H1 (cell line): ENCODE results near the gene GYPC. TPM values are rescaled to one million over a fixed set of nuclear protein-coding genes. Genes with fewer than 3 reads are reported as not detected.

ENCODE experiments used
- CTCF ChIA-PET: fragments of 300-600 bp; sonication (Branson Sonifier 250); formaldehyde crosslinking; loops from one replicate; lab custom pipeline; 2021; ENCODE audit not compliant: partially characterized antibody; lab: Charles Lee
- POLR2A ChIA-PET: fragments of 300-600 bp; sonication (Branson Sonifier 250); formaldehyde crosslinking; loops from one replicate; lab custom pipeline; 2021; ENCODE audit warnings: inconsistent platforms; ENCODE audit not compliant: partially characterized antibody; lab: Charles Lee
- DNase-seq, 2 experiments: peaks; one replicate each; pipeline versions ENCODE4 v3.0.0 to v3.0.0-alpha.2; 2010 to 2022; ENCODE audit warnings: low spot score in 2 of 2, low read depth in 1 of 2, mixed read lengths in 1 of 2
- FAIRE-seq: peaks from 2 replicates; lab custom pipeline; 2011; peaks lifted over from hg19 to GRCh38; lab: Jason Lieb, UNC
- H2AFZ ChIP-seq: 2 replicates; pipeline ENCODE4 v1.8.1; 2012; ENCODE audit warnings: low read length, inconsistent platforms
- H2AK5ac ChIP-seq: 2 replicates; pipeline ENCODE4 v1.6.1; 2013; ENCODE audit warnings: low read depth, low read length
- H2BK120ac ChIP-seq: replicated peaks from 2 replicates; pipeline ENCODE3; 2013; ENCODE audit warnings: low read depth, low read length, inconsistent platforms
- H2BK12ac ChIP-seq: 2 replicates; pipeline ENCODE4 v1.6.1; 2013; ENCODE audit warnings: low read depth, low read length
- H2BK15ac ChIP-seq: 2 replicates; pipeline ENCODE4 v1.6.1; 2013; ENCODE audit warnings: low read length
- H2BK20ac ChIP-seq: 2 replicates; pipeline ENCODE4 v1.6.1; 2013; ENCODE audit warnings: low read length
- H2BK5ac ChIP-seq: 2 replicates; pipeline ENCODE4 v1.6.1; 2013; ENCODE audit warnings: low read depth, low read length
- H3K14ac ChIP-seq: 2 replicates; pipeline ENCODE4 v1.6.1; 2013; ENCODE audit warnings: inconsistent platforms; ENCODE audit not compliant: insufficient read length
- H3K18ac ChIP-seq: 2 replicates; pipeline ENCODE4 v1.6.1; 2013; ENCODE audit warnings: low read length; ENCODE audit errors: extremely low read depth
- H3K23ac ChIP-seq: 2 replicates; pipeline ENCODE4 v1.6.1; 2013; ENCODE audit warnings: inconsistent platforms; ENCODE audit not compliant: insufficient read length
- H3K23me2 ChIP-seq: 2 replicates; pipeline ENCODE4 v1.6.1; 2013; ENCODE audit warnings: low read depth, low read length
- H3K27ac ChIP-seq: 2 replicates; pipeline ENCODE4 v1.6.1; 2011; ENCODE audit warnings: low read depth, low read length, inconsistent platforms
- H3K27me3 ChIP-seq, 4 experiments: replicated peaks in 1 of 4; 1 replicate in 1 of 4; 2 replicates in 3 of 4; pipeline versions ENCODE4 v1.6.1 to v1.8.1; 2011 to 2013; ENCODE audit warnings: low read length in 3 of 4, mild to moderate bottlenecking in 3 of 4, inconsistent platforms in 2 of 4, mixed read lengths in 2 of 4, moderate library complexity in 1 of 4; ENCODE audit not compliant: control insufficient read depth in 3 of 4, insufficient read depth in 3 of 4; ENCODE audit errors: extremely low read depth in 1 of 4
- H3K36me3 ChIP-seq, 4 experiments: 2 replicates each; pipeline versions ENCODE4 v1.6.1 to v1.8.1; 2011 to 2013; ENCODE audit warnings: mild to moderate bottlenecking in 4 of 4, low read length in 3 of 4, moderate library complexity in 2 of 4, control low read depth in 1 of 4, inconsistent platforms in 1 of 4; ENCODE audit not compliant: insufficient read depth in 4 of 4, control insufficient read depth in 2 of 4
- H3K4ac ChIP-seq: replicated peaks from 2 replicates; pipeline ENCODE3; 2013; ENCODE audit warnings: low read length, low read depth, mixed read lengths, inconsistent platforms; ENCODE audit not compliant: insufficient read length
- H3K4me1 ChIP-seq, 4 experiments: replicated peaks in 1 of 4; 1 replicate in 1 of 4; 2 replicates in 3 of 4; pipeline versions ENCODE4 v1.6.1 to v1.8.1; 2011 to 2013; ENCODE audit warnings: low read length in 3 of 4, inconsistent platforms in 2 of 4, mixed read lengths in 1 of 4; ENCODE audit not compliant: insufficient read depth in 4 of 4, control insufficient read depth in 3 of 4
- H3K4me2 ChIP-seq, 2 experiments: 2 replicates each; pipeline versions ENCODE4 v1.6.1 to v1.8.1; 2011 to 2013; ENCODE audit warnings: low read depth in 2 of 2, low read length in 2 of 2, control low read depth in 1 of 2, inconsistent platforms in 1 of 2, mild to moderate bottlenecking in 1 of 2; ENCODE audit not compliant: insufficient read depth in 1 of 2
- H3K4me3 ChIP-seq, 4 experiments: fragments of 200-600, 300-600 bp in 1 of 4; sonication (generic), shearing (Covaris generic), sonication (Bioruptor Twin) in 1 of 4; 2 replicates each; pipeline versions ENCODE4 v1.5.1 to v1.8.1; 2011 to 2016; ENCODE audit warnings: low read length in 4 of 4, low read depth in 3 of 4, control low read depth in 2 of 4, inconsistent platforms in 2 of 4, mild to moderate bottlenecking in 2 of 4, mixed read lengths in 1 of 4, moderate library complexity in 1 of 4; ENCODE audit not compliant: insufficient read depth in 2 of 4; ENCODE audit errors: extremely low read depth in 1 of 4
- H3K56ac ChIP-seq: replicated peaks from 2 replicates; pipeline ENCODE3; 2013; ENCODE audit warnings: low read depth, mild to moderate bottlenecking, mixed read lengths, low read length, inconsistent platforms; ENCODE audit not compliant: insufficient read length
- H3K79me1 ChIP-seq: 2 replicates; pipeline ENCODE4 v1.6.1; 2013; ENCODE audit warnings: low read depth, low read length, control low read depth
- H3K79me2 ChIP-seq, 2 experiments: 2 replicates each; pipeline versions ENCODE4 v1.6.1 to v1.8.1; 2012 to 2013; ENCODE audit warnings: low read length in 2 of 2, mild to moderate bottlenecking in 2 of 2, inconsistent platforms in 1 of 2; ENCODE audit not compliant: insufficient read depth in 2 of 2, control insufficient read depth in 1 of 2
- H3K9ac ChIP-seq, 4 experiments: replicated peaks in 1 of 4; 1 replicate in 1 of 4; 2 replicates in 3 of 4; pipeline versions ENCODE4 v1.6.1 to v1.8.1; 2011 to 2013; ENCODE audit warnings: low read depth in 3 of 4, low read length in 3 of 4, control low read depth in 2 of 4, mild to moderate bottlenecking in 2 of 4, moderate library complexity in 2 of 4, inconsistent platforms in 1 of 4; ENCODE audit errors: extremely low read depth in 1 of 4
- H3K9me3 ChIP-seq, 2 experiments: 2 replicates each; pipeline versions ENCODE4 v1.6.1 to v1.8.1; 2012 to 2013; ENCODE audit warnings: mild to moderate bottlenecking in 2 of 2, moderate library complexity in 2 of 2, control low read depth in 1 of 2, inconsistent platforms in 1 of 2, low read depth in 1 of 2, low read length in 1 of 2, mixed read lengths in 1 of 2; ENCODE audit not compliant: insufficient read depth in 2 of 2
- H4K20me1 ChIP-seq, 2 experiments: replicated peaks in 1 of 2; 2 replicates each; pipeline versions ENCODE3 to v1.8.1; 2011 to 2013; ENCODE audit warnings: inconsistent platforms in 2 of 2, low read length in 2 of 2, mild to moderate bottlenecking in 1 of 2; ENCODE audit not compliant: insufficient read depth in 2 of 2, control insufficient read depth in 1 of 2
- H4K5ac ChIP-seq: 2 replicates; pipeline ENCODE4 v1.6.1; 2013; ENCODE audit warnings: low read length, low read depth, mixed read lengths, inconsistent platforms; ENCODE audit not compliant: insufficient read length
- H4K8ac ChIP-seq: 2 replicates; pipeline ENCODE4 v1.8.0; 2013; ENCODE audit warnings: mild to moderate bottlenecking, moderate library complexity, low read length, inconsistent platforms; ENCODE audit not compliant: insufficient read depth; ENCODE audit errors: extremely low read depth
- H4K91ac ChIP-seq: replicated peaks from 2 replicates; pipeline ENCODE3; 2013; ENCODE audit warnings: low read length, mixed read lengths, inconsistent platforms; ENCODE audit not compliant: insufficient read length
- BACH1 ChIP-seq: IDR thresholded peaks from 2 replicates; pipeline ENCODE4 v1.6.1; 2012; ENCODE audit warnings: low read length, improper control_type of control experiment
- CBX8 ChIP-seq: fragments of 300-800, 300-1000 bp; sonication (generic); IDR thresholded peaks from 2 replicates; pipeline ENCODE4 v1.7.1; 2016; ENCODE audit warnings: low read depth, low read length, borderline replicate concordance
- CHD2 ChIP-seq: IDR thresholded peaks from 2 replicates; pipeline ENCODE4 v1.6.1; 2012; ENCODE audit warnings: low read length, improper control_type of control experiment
- CREB1 ChIP-seq: IDR thresholded peaks from 2 replicates; pipeline ENCODE4 v1.6.1; 2012; ENCODE audit warnings: inconsistent platforms
- HDAC2 ChIP-seq, 2 experiments: fragments of 300-600 bp in 1 of 2; sonication (generic) in 1 of 2; IDR thresholded peaks; 2 replicates each; pipeline ENCODE4 v1.6.1; 2011 to 2012; ENCODE audit warnings: low read depth in 2 of 2, low read length in 2 of 2, mild to moderate bottlenecking in 2 of 2, moderate library complexity in 2 of 2, borderline replicate concordance in 1 of 2, inconsistent platforms in 1 of 2
- RAD21 ChIP-seq, 2 experiments: IDR thresholded peaks in 1 of 2; conservative IDR thresholded peaks in 1 of 2; 2 replicates each; pipeline ENCODE4 v1.6.1; 2011; ENCODE audit warnings: low read depth in 2 of 2, low read length in 2 of 2, improper control_type of control experiment in 1 of 2, inconsistent platforms in 1 of 2, mild to moderate bottlenecking in 1 of 2, moderate library complexity in 1 of 2
- SP2 ChIP-seq: IDR thresholded peaks from 2 replicates; pipeline ENCODE4 v1.6.1; 2012; ENCODE audit warnings: mild to moderate bottlenecking, low read length, inconsistent platforms
- SP4 ChIP-seq: IDR thresholded peaks from 2 replicates; pipeline ENCODE4 v1.6.1; 2012; ENCODE audit warnings: low read length, inconsistent platforms
- TCF12 ChIP-seq: IDR thresholded peaks from 2 replicates; pipeline ENCODE4 v1.6.1; 2011; ENCODE audit warnings: low read depth, mild to moderate bottlenecking, low read length
- TEAD4 ChIP-seq: IDR thresholded peaks from 2 replicates; pipeline ENCODE4 v1.6.1; 2012; ENCODE audit warnings: low read depth, low read length, inconsistent platforms, mixed read lengths
- WGBS, 2 experiments: shearing (Covaris generic) in 1 of 2; methylation state at CpG; one replicate each; pipeline versions ENCODE4 v1.1.6 to v1.1.7; 2013 to 2015; ENCODE audit warnings: low lambda C conversion rate in 2 of 2, mixed read lengths in 2 of 2, inconsistent platforms in 1 of 2, low coverage in 1 of 2, missing lambda C conversion rate in 1 of 2; ENCODE audit not compliant: insufficient replicate concordance in 2 of 2, insufficient coverage in 1 of 2, insufficient read length in 1 of 2; ENCODE audit errors: extremely low coverage in 1 of 2, missing lambda C conversion rate in 1 of 2; 5-methylcytosine and 5-hydroxymethylcytosine counted together
- polyA plus RNA-seq, 7 experiments: library from polyadenylated mRNA; depleted of rRNA in 3 of 7; stranded (reverse) in 5 of 7; unstranded in 2 of 7; fragments of >200 nt in 5 of 7; fragments of 200-250 nt in 2 of 7; gene quantifications; 1 replicate in 5 of 7; 2 replicates in 1 of 7; 4 replicates in 1 of 7; pipeline versions ENCODE4 v1.2.1 to v1.2.3, GENCODE V29; 2011 to 2013; ENCODE audit warnings: missing spikeins in 2 of 7, mixed read lengths in 2 of 7
- total RNA-seq: library from RNA; stranded (reverse); fragmentation: NEBNext Ultra II Directional; extraction: Animal tissue kit (Norgen Biotek cat#: 25700); gene quantifications from 2 replicates; pipeline ENCODE4 v1.2.1, GENCODE V29; 2021
- TF ChIP-seq, protein P1 (sequence below): IDR thresholded peaks from 2 replicates; pipeline ENCODE4 v1.6.1; 2012; ENCODE audit warnings: inconsistent platforms

GYPC gene
- total and polyA plus RNA-seq, 2 of the 8 experiments (the other 6 are each of a cell fraction or from before 2014, with no cell fraction given): 26.8 to 53.6 TPM

DNA sequence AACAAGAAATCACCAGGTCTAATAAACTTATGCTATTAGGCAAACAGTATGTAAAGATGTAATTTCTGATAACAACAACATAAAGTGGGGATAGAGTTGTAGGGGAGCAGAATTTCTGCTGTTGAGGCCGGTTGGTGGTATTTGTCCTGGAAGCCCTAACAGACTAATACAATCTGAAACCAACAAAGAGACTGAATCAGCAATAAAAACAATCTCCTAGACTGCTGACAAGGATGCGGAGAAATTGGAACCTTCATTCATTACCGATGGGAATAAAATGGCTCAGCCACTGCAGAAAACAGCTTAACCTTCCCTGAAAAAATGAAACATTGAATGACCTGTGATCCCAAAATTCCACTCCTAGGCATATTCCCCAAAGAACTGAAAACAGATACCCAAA lies 88.7 kb downstream of the GYPC start:
- no peak overlapping the region for H2BK120ac ChIP-seq
- no peak overlapping the region for H2AFZ ChIP-seq
- DNase-seq: no peak
- no peak overlapping the region for H3K56ac ChIP-seq
- H2BK20ac ChIP-seq: no peak overlapping the region
- no peaks in the 10 kb centered on the region for H3K4me1 ChIP-seq
- TF ChIP-seq, protein P1, sequence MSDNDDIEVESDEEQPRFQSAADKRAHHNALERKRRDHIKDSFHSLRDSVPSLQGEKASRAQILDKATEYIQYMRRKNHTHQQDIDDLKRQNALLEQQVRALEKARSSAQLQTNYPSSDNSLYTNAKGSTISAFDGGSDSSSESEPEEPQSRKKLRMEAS: no peak
- no peak for TF ChIP-seq SP4
- no peak for TF ChIP-seq CBX8
- no peak for TF ChIP-seq CREB1
- TF ChIP-seq SP2: no peak
- no peak for TF ChIP-seq HDAC2 (IDR thresholded peaks at IDR 0.05; ENCODE audit: borderline replicate concordance in 1 of 2, low read depth in 2 of 2, low read length in 2 of 2)
- TF ChIP-seq RAD21 (IDR thresholded peaks at IDR 0.05 in 1 of 2, conservative IDR thresholded peaks at IDR 0.05 in 1 of 2; ENCODE audit: low read depth in 2 of 2, low read length in 2 of 2): no peak
- TF ChIP-seq BACH1: no peak
- TF ChIP-seq CHD2: no peak
- no peak for TF ChIP-seq TEAD4
- no peak for TF ChIP-seq TCF12
- TF ChIP-seq, all 59 proteins: peak for 0
- Histone ChIP-seq H4K8ac (no peak overlapping the region), H3K79me2 (no peaks in the 10 kb centered on the region), H2BK5ac (no peak overlapping the region), H4K5ac (no peak overlapping the region), H3K79me1 (no peaks in the 10 kb centered on the region), H3K18ac (no peak overlapping the region), H4K91ac (no peak overlapping the region), H2AK5ac (no peak overlapping the region), H2BK12ac (no peak overlapping the region), H2BK15ac (no peak overlapping the region), H3K14ac (no peak overlapping the region), H3K23ac (no peak overlapping the region), H4K20me1 (no peaks in the 10 kb centered on the region), H3K23me2 (no peaks in the 10 kb centered on the region), H3K27ac (no peak overlapping the region), H3K4ac (no peak overlapping the region), H3K4me3 (no peak overlapping the region), H3K36me3 (no peaks in the 10 kb centered on the region), H3K4me2 (no peak overlapping the region), H3K9me3 (peaks cover 2 to 4% of the 10 kb centered on the region in 2 experiments; a peak in 1 of 4 replicates), H3K27me3 (no peaks in the 10 kb centered on the region), H3K9ac (no peak overlapping the region)
- CTCF ChIA-PET: interaction anchor here (0.8 kb wide), 1 partner anchor 33 kb away, joined by 3 read pairs; no protein-coding TSS in a partner anchor
- WGBS, 2 experiments: 90% methylated on average over 3 of the region's 3 CpGs; no CpG with 5 or more reads in 1 of the 2 experiments
- POLR2A ChIA-PET: no interaction called here
- FAIRE-seq: no peak
